ENCODE results near the gene IL1R1.

- TF ChIP-seq MXI1 (conservative IDR thresholded peaks at IDR 0.05; ENCODE audit: poor library complexity, severe bottlenecking) (no peak), CTCF (IDR thresholded peaks at IDR 0.05; ENCODE audit: poor library complexity, severe bottlenecking) (no peak)
These were observed 83.6 kb downstream of the IL1R1 start for GRCh38 chr2:102226171-102226570.
